Activated CD4-positive, alpha-beta T cell treated with anti-CD3 and anti-CD28 coated beads, Interleukin-2, amount 10 ng/mL, durations not matched to agents 7 days and 5 days (primary cell): Measurements from ENCODE around the gene WFDC10B. TPM values are rescaled to one million over a fixed set of nuclear protein-coding genes. Genes with fewer than 3 reads are reported as not detected.
"Not testable (repeated sequence)": the region's sequence is repeated elsewhere in the genome, so short reads cannot be mapped to it uniquely, and the experiment has no call there.

Source experiments
- CTCF ChIA-PET: fragments of 350-600 bp; sonication (Branson Sonifier 250); formaldehyde crosslinking; loops from one replicate; lab custom pipeline; 2021; ENCODE audit warnings: antibody characterized with exemption; lab: Charles Lee
- POLR2A ChIA-PET: fragments of 350-600 bp; sonication (Branson Sonifier 250); formaldehyde crosslinking; loops from one replicate; lab custom pipeline; 2021; ENCODE audit warnings: antibody characterized with exemption; lab: Charles Lee
- DNase-seq: peaks from one replicate; pipeline ENCODE4 v3.0.0-alpha.2; 2020
- H3K27ac Mint-ChIP-seq: one replicate; pipeline ENCODE4 v1.8.0; 2021; ENCODE audit warnings: mild to moderate bottlenecking, moderate library complexity, mixed read lengths
- H3K27me3 Mint-ChIP-seq: one replicate; pipeline ENCODE4 v1.8.0; 2021; ENCODE audit warnings: mixed read lengths
- H3K36me3 Mint-ChIP-seq: one replicate; pipeline ENCODE4 v1.8.0; 2021; ENCODE audit warnings: low read depth, mixed read lengths
- H3K4me1 Mint-ChIP-seq: one replicate; pipeline ENCODE4 v1.8.0; 2021; ENCODE audit warnings: mixed read lengths
- H3K4me3 Mint-ChIP-seq: one replicate; pipeline ENCODE4 v1.8.0; 2021; ENCODE audit warnings: mild to moderate bottlenecking, moderate library complexity, mixed read lengths
- H3K9me3 Mint-ChIP-seq: one replicate; pipeline ENCODE4 v1.8.0; 2021; ENCODE audit warnings: mixed read lengths
- total RNA-seq, 2 experiments: library from RNA; stranded (reverse); gene quantifications; one replicate each; pipeline ENCODE4 v1.2.3, GENCODE V29; 2021

Gene WFDC10B
- not detected for total RNA-seq

- Mint-ChIP-seq H3K4me3 (no peak within 1 kb of the TSS), H3K9me3 (no peaks in the 10 kb centered on the region), H3K27ac (no peak within 1 kb of the TSS), H3K36me3 (no peaks in the 10 kb centered on the region), H3K4me1 (no peaks in the 10 kb centered on the region), H3K27me3 (peaks cover 17% of the 10 kb centered on the region)
- POLR2A ChIA-PET = no interaction called here
- DNase-seq = no peak
- CTCF ChIA-PET = no interaction called here
Observed at GRCh38 chr20:45704969-45705637, at the start of gene WFDC10B. TSS of gene WFDC10B (minus strand) at chr20:45705019. CDS start at chr20:45685992, 19,027 bp downstream.

GRCh38 chr20:45752746-45753145 is 47.9 kb upstream of the WFDC10B start:
- ChIA-PET POLR2A (no interaction called here), CTCF (no interaction called here)
- Mint-ChIP-seq H3K4me1 (peaks cover 5% of the 10 kb centered on the region), H3K36me3 (no peaks in the 10 kb centered on the region), H3K27me3 (peaks cover 18% of the 10 kb centered on the region), H3K27ac (no peak overlapping the region), H3K9me3 (peaks cover 6% of the 10 kb centered on the region), H3K4me3 (no peak overlapping the region)
- DNase-seq = no peak

GRCh38 chr20:45751721-45752120 is 46.9 kb upstream of the WFDC10B start:
- POLR2A ChIA-PET = no interaction called here
- Mint-ChIP-seq H3K27me3 (peaks cover 25% of the 10 kb centered on the region), H3K4me1 (peaks cover 5% of the 10 kb centered on the region), H3K36me3 (no peaks in the 10 kb centered on the region), H3K4me3 (no peak overlapping the region), H3K9me3 (peaks cover 6% of the 10 kb centered on the region), H3K27ac (no peak overlapping the region)
- CTCF ChIA-PET = no interaction called here
- no peak for DNase-seq

- H3K36me3 Mint-ChIP-seq = no peaks in the 10 kb centered on the region
- POLR2A ChIA-PET = no interaction called here
- H3K27ac Mint-ChIP-seq = no peak overlapping the region
- no peak overlapping the region for H3K4me3 Mint-ChIP-seq
- peaks cover 31% of the 10 kb centered on the region for H3K27me3 Mint-ChIP-seq
- no peak for DNase-seq
- H3K4me1 Mint-ChIP-seq = no peaks in the 10 kb centered on the region
- CTCF ChIA-PET = no interaction called here
- H3K9me3 Mint-ChIP-seq = no peaks in the 10 kb centered on the region
Observed at GRCh38 chr20:45745015-45745414, 40.2 kb upstream of the WFDC10B start.

GRCh38 chr20:45742596-45742995 is 37.8 kb upstream of the WFDC10B start:
- Mint-ChIP-seq H3K36me3 (no peaks in the 10 kb centered on the region), H3K4me3 (no peak overlapping the region), H3K27me3 (peaks cover 21% of the 10 kb centered on the region), H3K4me1 (no peaks in the 10 kb centered on the region), H3K9me3 (no peaks in the 10 kb centered on the region), H3K27ac (no peak overlapping the region)
- POLR2A ChIA-PET = no interaction called here
- CTCF ChIA-PET = no interaction called here
- DNase-seq = no peak

GRCh38 chr20:45735988-45736387 is 31.2 kb upstream of the WFDC10B start:
- no peak for DNase-seq
- no peak overlapping the region for H3K27ac Mint-ChIP-seq
- H3K36me3 Mint-ChIP-seq = peaks cover 1% of the 10 kb centered on the region
- CTCF ChIA-PET = no interaction called here
- peaks cover 18% of the 10 kb centered on the region for H3K27me3 Mint-ChIP-seq
- no peak overlapping the region for H3K4me3 Mint-ChIP-seq
- peaks cover 22% of the 10 kb centered on the region for H3K9me3 Mint-ChIP-seq
- POLR2A ChIA-PET = no interaction called here
- H3K4me1 Mint-ChIP-seq = no peaks in the 10 kb centered on the region

- peaks cover 1% of the 10 kb centered on the region for H3K36me3 Mint-ChIP-seq
- no peak overlapping the region for H3K27ac Mint-ChIP-seq
- peaks cover 24% of the 10 kb centered on the region for H3K9me3 Mint-ChIP-seq
- DNase-seq = no peak
- ChIA-PET POLR2A (no interaction called here), CTCF (interaction anchor here (0.6 kb wide), 1 partner anchor 570 kb away, joined by 4 read pairs; no protein-coding TSS in a partner anchor)
- H3K4me3 Mint-ChIP-seq = no peak overlapping the region
- peaks cover 21% of the 10 kb centered on the region for H3K27me3 Mint-ChIP-seq
- H3K4me1 Mint-ChIP-seq = no peaks in the 10 kb centered on the region
Observed at GRCh38 chr20:45735552-45735951, 30.7 kb upstream of the WFDC10B start.

- Mint-ChIP-seq H3K4me1 (no peaks in the 10 kb centered on the region), H3K9me3 (peaks cover 24% of the 10 kb centered on the region), H3K27me3 (peaks cover 26% of the 10 kb centered on the region), H3K36me3 (peaks cover 1% of the 10 kb centered on the region), H3K4me3 (no peak overlapping the region), H3K27ac (no peak overlapping the region)
- ChIA-PET POLR2A (no interaction called here), CTCF (interaction anchor here (0.7 kb wide), 1 partner anchor 207 kb away, joined by 3 read pairs; no protein-coding TSS in a partner anchor)
- DNase-seq = no peak
Observed at GRCh38 chr20:45732199-45732598, 27.4 kb upstream of the WFDC10B start.

GRCh38 chr20:45727044-45727443 is 22.2 kb upstream of the WFDC10B start:
- H3K4me1 Mint-ChIP-seq = no peaks in the 10 kb centered on the region
- ChIA-PET CTCF (no interaction called here), POLR2A (no interaction called here)
- peaks cover 6% of the 10 kb centered on the region for H3K9me3 Mint-ChIP-seq
- H3K36me3 Mint-ChIP-seq = no peaks in the 10 kb centered on the region
- peaks cover 43% of the 10 kb centered on the region for H3K27me3 Mint-ChIP-seq
- no peak for DNase-seq
- H3K4me3 Mint-ChIP-seq = no peak overlapping the region
- H3K27ac Mint-ChIP-seq = no peak overlapping the region

- peaks cover 44% of the 10 kb centered on the region for H3K27me3 Mint-ChIP-seq
- no peaks in the 10 kb centered on the region for H3K36me3 Mint-ChIP-seq
- no peaks in the 10 kb centered on the region for H3K4me1 Mint-ChIP-seq
- no peak for DNase-seq
- H3K9me3 Mint-ChIP-seq = no peaks in the 10 kb centered on the region
- CTCF ChIA-PET = interaction anchor here (0.5 kb wide), 1 partner anchor 28 kb away, joined by 4 read pairs; no protein-coding TSS in a partner anchor
- H3K27ac Mint-ChIP-seq = no peak overlapping the region
- no peak overlapping the region for H3K4me3 Mint-ChIP-seq
- POLR2A ChIA-PET = no interaction called here
Observed at GRCh38 chr20:45725134-45725533, 20.3 kb upstream of the WFDC10B start.

- peaks cover 52% of the 10 kb centered on the region for H3K27me3 Mint-ChIP-seq
- no peak within 1 kb of the TSS for H3K27ac Mint-ChIP-seq
- H3K4me3 Mint-ChIP-seq = no peak within 1 kb of the TSS
- H3K9me3 Mint-ChIP-seq = no peaks in the 10 kb centered on the region
- no peak for DNase-seq
- H3K36me3 Mint-ChIP-seq = no peaks in the 10 kb centered on the region
- no peaks in the 10 kb centered on the region for H3K4me1 Mint-ChIP-seq
- ChIA-PET CTCF (interaction anchor here (0.7 kb wide), 1 partner anchor 51 kb away, joined by 3 read pairs; no protein-coding TSS in a partner anchor), POLR2A (no interaction called here)
Observed at GRCh38 chr20:45722047-45722446, 17.2 kb upstream of the WFDC10B start, which contains the start of gene SPINT4. TSS of gene SPINT4 (plus strand) at chr20:45722347. CDS start at chr20:45722368, 21 bp downstream.

- DNase-seq, H3K4me1 Mint-ChIP-seq, H3K36me3 Mint-ChIP-seq, CTCF ChIA-PET, H3K9me3 Mint-ChIP-seq, H3K27ac Mint-ChIP-seq, H3K4me3 Mint-ChIP-seq, POLR2A ChIA-PET: not testable (repeated sequence)
- H3K27me3 Mint-ChIP-seq = peaks cover 43% of the 10 kb centered on the region
Observed at GRCh38 chr20:45716141-45716688, 11.4 kb upstream of the WFDC10B start.

- no peak within 1 kb of the TSS for H3K4me3 Mint-ChIP-seq
- H3K36me3 Mint-ChIP-seq = no peaks in the 10 kb centered on the region
- no peaks in the 10 kb centered on the region for H3K4me1 Mint-ChIP-seq
- H3K27ac Mint-ChIP-seq = no peak within 1 kb of the TSS
- H3K9me3 Mint-ChIP-seq = no peaks in the 10 kb centered on the region
- POLR2A ChIA-PET = no interaction called here
- DNase-seq = no peak
- CTCF ChIA-PET = no interaction called here
- peaks cover 5% of the 10 kb centered on the region for H3K27me3 Mint-ChIP-seq
Observed at GRCh38 chr20:45701873-45702272, 2.9 kb downstream of the WFDC10B start, which contains the start of gene WFDC13. TSS of gene WFDC13 (plus strand) at chr20:45702038. CDS start at chr20:45702124, 86 bp downstream.
